ENCODE results near the gene GALNT13. TPM values are rescaled to one million over a fixed set of nuclear protein-coding genes. Genes with fewer than 3 reads are reported as not detected.

GALNT13 gene
- total RNA-seq, 1 donor from 2014 or later: 2.0 TPM

- Histone ChIP-seq H3K36me3 (ENCODE audit: insufficient read depth, low read length) (no peaks in the 10 kb centered on the region), H3K27me3 (ENCODE audit: insufficient read depth, low read length) (no peaks in the 10 kb centered on the region), H3K4me1 (ENCODE audit: insufficient read depth, low read length) (no peaks in the 10 kb centered on the region), H3K4me2 (ENCODE audit: low read length) (no peak overlapping the region), H3K79me2 (ENCODE audit: insufficient read depth, low read length) (no peaks in the 10 kb centered on the region), H3K9me3 (ENCODE audit: insufficient read depth, low read depth, low read length) (peaks cover 5% of the 10 kb centered on the region), H3K4me3 (ENCODE audit: insufficient read depth, low read depth, low read length) (no peak overlapping the region), H2AFZ (ENCODE audit: low read depth, low read length) (no peak overlapping the region), H4K20me1 (ENCODE audit: insufficient read depth, low read length) (no peaks in the 10 kb centered on the region), H3K27ac (ENCODE audit: low read depth, low read length) (no peak overlapping the region), H3K9ac (ENCODE audit: low read length) (no peak overlapping the region)
- Mint-ChIP-seq H3K4me1 (ENCODE audit: low read depth, unreplicated experiment) (peaks cover 5% of the 10 kb centered on the region), H3K36me3 (ENCODE audit: low read depth, unreplicated experiment) (no peaks in the 10 kb centered on the region), H3K9me3 (ENCODE audit: unreplicated experiment) (peaks cover 3% of the 10 kb centered on the region), H3K4me3 (ENCODE audit: unreplicated experiment) (no peak overlapping the region), H3K27ac (ENCODE audit: unreplicated experiment) (no peak overlapping the region), H3K27me3 (ENCODE audit: low read depth, unreplicated experiment) (no peaks in the 10 kb centered on the region)
- FAIRE-seq: no peak
- TF ChIP-seq CTCF (IDR thresholded peaks at IDR 0.05; ENCODE audit: insufficient read depth, low read depth, low read length): no peak
- TF ChIP-seq EZH2 (IDR thresholded peaks at IDR 0.05; ENCODE audit: insufficient read depth, low read length): no peak
- DNase-seq (ENCODE audit: low read depth): no peak
These were observed 91.5 kb downstream of the GALNT13 start for GRCh38 chr2:153963256-153963655.

GRCh38 chr2:153967248-153967973, 95.7 kb downstream of the GALNT13 start:
- Mint-ChIP-seq H3K36me3 (ENCODE audit: low read depth, unreplicated experiment) (no peaks in the 10 kb centered on the region), H3K27ac (ENCODE audit: unreplicated experiment) (no peak overlapping the region), H3K27me3 (ENCODE audit: low read depth, unreplicated experiment) (no peaks in the 10 kb centered on the region), H3K4me1 (ENCODE audit: low read depth, unreplicated experiment) (peaks cover 15% of the 10 kb centered on the region), H3K4me3 (ENCODE audit: unreplicated experiment) (no peak overlapping the region), H3K9me3 (ENCODE audit: unreplicated experiment) (no peaks in the 10 kb centered on the region)
- TF ChIP-seq CTCF (IDR thresholded peaks at IDR 0.05; ENCODE audit: insufficient read depth, low read depth, low read length): no peak
- Histone ChIP-seq H3K79me2 (ENCODE audit: insufficient read depth, low read length) (no peaks in the 10 kb centered on the region), H3K9me3 (ENCODE audit: insufficient read depth, low read depth, low read length) (no peaks in the 10 kb centered on the region), H3K4me1 (ENCODE audit: insufficient read depth, low read length) (no peaks in the 10 kb centered on the region), H3K4me2 (ENCODE audit: low read length) (no peak overlapping the region), H4K20me1 (ENCODE audit: insufficient read depth, low read length) (no peaks in the 10 kb centered on the region), H3K27ac (ENCODE audit: low read depth, low read length) (no peak overlapping the region), H2AFZ (ENCODE audit: low read depth, low read length) (no peak overlapping the region), H3K36me3 (ENCODE audit: insufficient read depth, low read length) (no peaks in the 10 kb centered on the region), H3K27me3 (ENCODE audit: insufficient read depth, low read length) (no peaks in the 10 kb centered on the region), H3K4me3 (ENCODE audit: insufficient read depth, low read depth, low read length) (no peak overlapping the region), H3K9ac (ENCODE audit: low read length) (no peak overlapping the region)
- DNase-seq (ENCODE audit: low read depth) (no peak), FAIRE-seq (no peak)

GRCh38 chr2:153971250-153971649, 99.5 kb downstream of the GALNT13 start:
- Histone ChIP-seq H3K9ac (ENCODE audit: low read length) (no peak overlapping the region), H2AFZ (ENCODE audit: low read depth, low read length) (no peak overlapping the region), H3K4me2 (ENCODE audit: low read length) (no peak overlapping the region), H3K36me3 (ENCODE audit: insufficient read depth, low read length) (no peaks in the 10 kb centered on the region), H3K4me3 (ENCODE audit: insufficient read depth, low read depth, low read length) (no peak overlapping the region), H3K79me2 (ENCODE audit: insufficient read depth, low read length) (no peaks in the 10 kb centered on the region), H3K27ac (ENCODE audit: low read depth, low read length) (no peak overlapping the region), H4K20me1 (ENCODE audit: insufficient read depth, low read length) (no peaks in the 10 kb centered on the region), H3K9me3 (ENCODE audit: insufficient read depth, low read depth, low read length) (no peaks in the 10 kb centered on the region), H3K4me1 (ENCODE audit: insufficient read depth, low read length) (no peaks in the 10 kb centered on the region), H3K27me3 (ENCODE audit: insufficient read depth, low read length) (no peaks in the 10 kb centered on the region)
- no peaks in the 10 kb centered on the region for H3K36me3 Mint-ChIP-seq (ENCODE audit: low read depth, unreplicated experiment)
- H3K27me3 Mint-ChIP-seq (ENCODE audit: low read depth, unreplicated experiment): no peaks in the 10 kb centered on the region
- no peak for FAIRE-seq
- peak overlapping the region; percentile 23 for H3K27ac Mint-ChIP-seq (ENCODE audit: unreplicated experiment)
- TF ChIP-seq CTCF (IDR thresholded peaks at IDR 0.05; ENCODE audit: insufficient read depth, low read depth, low read length) (no peak), EZH2 (IDR thresholded peaks at IDR 0.05; ENCODE audit: insufficient read depth, low read length) (no peak)
- DNase-seq (ENCODE audit: low read depth): peak; percentile 14
- H3K9me3 Mint-ChIP-seq (ENCODE audit: unreplicated experiment): no peaks in the 10 kb centered on the region
- H3K4me3 Mint-ChIP-seq (ENCODE audit: unreplicated experiment): no peak overlapping the region
- peaks cover 9% of the 10 kb centered on the region for H3K4me1 Mint-ChIP-seq (ENCODE audit: low read depth, unreplicated experiment)
